GM10266 (cell line): ENCODE data around the gene NADSYN1.

Source experiments
- DNase-seq: peaks from one replicate; pipeline ENCODE4 v3.0.0; 2012; ENCODE audit errors: extremely low spot score
- CTCF ChIP-seq: IDR thresholded peaks from 2 replicates; pipeline ENCODE4 v1.5.1; 2012; ENCODE audit warnings: mild to moderate bottlenecking, low read depth; ENCODE audit not compliant: control insufficient read depth, insufficient read depth; ENCODE audit errors: missing control alignments

The NADSYN1 gene

GRCh38 chr11:71440021-71440755, 12.8 kb upstream of the NADSYN1 start:
- no peak for DNase-seq
- TF ChIP-seq CTCF = no peak

GRCh38 chr11:71441251-71441650, 11.8 kb upstream of the NADSYN1 start:
- TF ChIP-seq CTCF = no peak
- DNase-seq = no peak

GRCh38 chr11:71442123-71442522, 10.9 kb upstream of the NADSYN1 start:
- no peak for TF ChIP-seq CTCF
- no peak for DNase-seq

- no peak for TF ChIP-seq CTCF
- DNase-seq = no peak
Measured at GRCh38 chr11:71442880-71443279, 10.1 kb upstream of the NADSYN1 start.

- no peak for DNase-seq
- no peak for TF ChIP-seq CTCF
Measured at GRCh38 chr11:71443736-71444445, 9.1 kb upstream of the NADSYN1 start.

GRCh38 chr11:71444811-71445210, 8.2 kb upstream of the NADSYN1 start:
- TF ChIP-seq CTCF = no peak
- DNase-seq = no peak

GRCh38 chr11:71446150-71446549, 6.9 kb upstream of the NADSYN1 start:
- no peak for DNase-seq
- no peak for TF ChIP-seq CTCF
